IMR-90 (cell line): ENCODE data around the gene PTPRF. TPM values are rescaled to one million over a fixed set of nuclear protein-coding genes. Genes with fewer than 3 reads are reported as not detected.

ENCODE experiments used
- ATAC-seq: fragments of 200-7000 bp; cut with Tn5 transposase; 2 replicates; pipeline ENCODE4 v1.9.1; 2020; ENCODE audit warnings: low read depth, mild to moderate bottlenecking, moderate library complexity
- BruUV-seq: library from RNA; stranded (reverse); fragments of 400-500 nt; replicated peaks from 2 replicates; lab custom pipeline; 2021; lab: Mats Ljungman, UMichigan
- CTCF ChIA-PET: fragments of 300-600 bp; formaldehyde crosslinking; extraction: SDS; loops from one replicate; lab custom pipeline; 2021; ENCODE audit warnings: antibody characterized with exemption; lab: Yijun Ruan, JAX
- POLR2A ChIA-PET: fragments of 300-600 bp; sonication (Branson Sonifier 250); formaldehyde crosslinking; loops from one replicate; lab custom pipeline; 2022; ENCODE audit warnings: antibody characterized with exemption; ENCODE audit not compliant: unreplicated experiment; lab: Charles Lee
- DNase-seq: peaks from one replicate; pipeline ENCODE4 v3.0.0; 2013
- H2AFZ ChIP-seq: replicated peaks from 2 replicates; pipeline ENCODE3; 2013; ENCODE audit warnings: low read length, mild to moderate bottlenecking; ENCODE audit not compliant: poor library complexity
- H2AK5ac ChIP-seq: 2 replicates; pipeline ENCODE4 v1.6.1; 2013; ENCODE audit warnings: low read depth, low read length, inconsistent platforms
- H2AK9ac ChIP-seq: replicated peaks from 2 replicates; pipeline ENCODE3; 2013; ENCODE audit warnings: mild to moderate bottlenecking, low read depth, low read length, moderate library complexity; ENCODE audit not compliant: poor library complexity
- H2BK120ac ChIP-seq: 2 replicates; pipeline ENCODE4 v1.6.1; 2013; ENCODE audit warnings: low read depth, low read length, inconsistent platforms
- H2BK15ac ChIP-seq: 3 replicates; pipeline ENCODE4 v1.6.1; 2013; ENCODE audit warnings: low read depth, low read length, inconsistent platforms
- H2BK20ac ChIP-seq: 2 replicates; pipeline ENCODE4 v1.6.1; 2013; ENCODE audit warnings: low read depth, mild to moderate bottlenecking, inconsistent platforms, low read length, moderate library complexity
- H2BK5ac ChIP-seq: 2 replicates; pipeline ENCODE4 v1.6.1; 2013; ENCODE audit warnings: mild to moderate bottlenecking, low read depth, low read length, inconsistent platforms; ENCODE audit not compliant: poor library complexity, severe bottlenecking
- H3K14ac ChIP-seq: replicated peaks from 2 replicates; pipeline ENCODE4 v1.6.1; 2013; ENCODE audit warnings: low read depth, low read length, inconsistent platforms
- H3K18ac ChIP-seq: 2 replicates; pipeline ENCODE4 v1.6.1; 2013; ENCODE audit warnings: low read depth, low read length, control low read depth
- H3K23ac ChIP-seq: 2 replicates; pipeline ENCODE4 v1.6.1; 2013; ENCODE audit warnings: low read depth, low read length, inconsistent platforms
- H3K27ac ChIP-seq: 2 replicates; pipeline ENCODE4 v1.5.1; 2013; ENCODE audit warnings: mild to moderate bottlenecking, control low read depth, low read length; ENCODE audit not compliant: insufficient read depth
- H3K27me3 ChIP-seq: 2 replicates; pipeline ENCODE4 v1.6.1; 2013; ENCODE audit warnings: low read length; ENCODE audit not compliant: control insufficient read depth, insufficient read depth
- H3K36me3 ChIP-seq: 2 replicates; pipeline ENCODE4 v1.6.1; 2013; ENCODE audit warnings: low read length, mixed read lengths; ENCODE audit not compliant: control insufficient read depth, insufficient read depth
- H3K4ac ChIP-seq: 2 replicates; pipeline ENCODE4 v1.6.1; 2013; ENCODE audit warnings: low read depth, low read length, inconsistent platforms
- H3K4me1 ChIP-seq: 2 replicates; pipeline ENCODE4 v1.6.1; 2013; ENCODE audit warnings: low read length, mixed read lengths; ENCODE audit not compliant: control insufficient read depth, insufficient read depth
- H3K4me2 ChIP-seq: 2 replicates; pipeline ENCODE4 v1.6.1; 2013; ENCODE audit warnings: low read depth, mild to moderate bottlenecking, control low read depth, low read length, moderate library complexity
- H3K4me3 ChIP-seq: 2 replicates; pipeline ENCODE4 v1.5.1; 2013; ENCODE audit warnings: low read depth, mild to moderate bottlenecking, control low read depth, low read length, moderate library complexity; ENCODE audit not compliant: insufficient read depth
- H3K56ac ChIP-seq: 2 replicates; pipeline ENCODE4 v1.6.1; 2013; ENCODE audit warnings: low read length, inconsistent platforms; ENCODE audit not compliant: insufficient read depth; ENCODE audit errors: extremely low read depth
- H3K79me1 ChIP-seq, 2 experiments: 2 replicates each; pipeline ENCODE4 v1.6.1; 2013; ENCODE audit warnings: low read length in 2 of 2, inconsistent platforms in 1 of 2, low read depth in 1 of 2
- H3K9ac ChIP-seq: 2 replicates; pipeline ENCODE4 v1.6.1; 2013; ENCODE audit warnings: low read depth, low read length, control low read depth
- H3K9me1 ChIP-seq: 2 replicates; pipeline ENCODE4 v1.6.1; 2013; ENCODE audit warnings: low read length, inconsistent platforms; ENCODE audit not compliant: insufficient read depth
- H3K9me3 ChIP-seq: 2 replicates; pipeline ENCODE4 v1.6.1; 2013; ENCODE audit warnings: low read length; ENCODE audit not compliant: control insufficient read depth, insufficient read depth
- H4K20me1 ChIP-seq: 2 replicates; pipeline ENCODE4 v1.6.1; 2013; ENCODE audit warnings: low read length, inconsistent platforms; ENCODE audit not compliant: insufficient read depth
- H4K5ac ChIP-seq: 2 replicates; pipeline ENCODE4 v1.6.1; 2013; ENCODE audit warnings: mild to moderate bottlenecking, low read depth, low read length, control low read depth
- H4K8ac ChIP-seq, 2 experiments: 2 replicates each; pipeline ENCODE4 v1.6.1; 2013; ENCODE audit warnings: low read depth in 2 of 2, low read length in 2 of 2, control low read depth in 1 of 2, inconsistent platforms in 1 of 2
- H4K91ac ChIP-seq: 2 replicates; pipeline ENCODE4 v1.6.1; 2013; ENCODE audit warnings: low read depth, low read length, inconsistent platforms; ENCODE audit not compliant: insufficient read depth
- BHLHE40 ChIP-seq: fragments of 150-350 bp; IDR thresholded peaks from 2 replicates; pipeline ENCODE4 v1.6.1; 2016; ENCODE audit warnings: mild to moderate bottlenecking, low read depth, low read length
- CEBPB ChIP-seq: IDR thresholded peaks from 2 replicates; pipeline ENCODE4 v1.6.1; 2012; ENCODE audit warnings: low read depth, low read length, improper control_type of control experiment
- CHD1 ChIP-seq: IDR thresholded peaks from 2 replicates; pipeline ENCODE4 v1.6.1; 2012; ENCODE audit warnings: low read depth, low read length, improper control_type of control experiment
- CTCF ChIP-seq: conservative IDR thresholded peaks from 2 replicates; pipeline ENCODE4 v1.5.1; 2012; ENCODE audit warnings: mild to moderate bottlenecking, low read depth, low read length, improper control_type of control experiment
- FOS ChIP-seq: fragments of 150-350 bp; IDR thresholded peaks from 2 replicates; pipeline ENCODE4 v1.6.1; 2016; ENCODE audit warnings: low read depth, low read length
- MAFK ChIP-seq: IDR thresholded peaks from 2 replicates; pipeline ENCODE4 v1.6.1; 2012; ENCODE audit warnings: low read depth, low read length, improper control_type of control experiment
- MAZ ChIP-seq: IDR thresholded peaks from 2 replicates; pipeline ENCODE4 v1.6.1; 2012; ENCODE audit warnings: low read depth, mild to moderate bottlenecking, low read length, improper control_type of control experiment, moderate library complexity, borderline replicate concordance
- MXI1 ChIP-seq: IDR thresholded peaks from 2 replicates; pipeline ENCODE4 v1.6.1; 2012; ENCODE audit warnings: low read depth, mild to moderate bottlenecking, low read length, moderate library complexity, borderline replicate concordance
- NFE2L2 ChIP-seq: fragments of 150-350 bp; IDR thresholded peaks from 2 replicates; pipeline ENCODE4 v1.6.1; 2016; ENCODE audit warnings: low read depth, mild to moderate bottlenecking, low read length
- POLR2A ChIP-seq: IDR thresholded peaks from 2 replicates; pipeline ENCODE4 v1.6.1; 2012; ENCODE audit warnings: mild to moderate bottlenecking, low read depth, low read length
- RAD21 ChIP-seq: IDR thresholded peaks from 2 replicates; pipeline ENCODE4 v1.6.1; 2012; ENCODE audit warnings: low read length, improper control_type of control experiment
- RCOR1 ChIP-seq: IDR thresholded peaks from 2 replicates; pipeline ENCODE4 v1.6.1; 2012; ENCODE audit warnings: mild to moderate bottlenecking, low read length, improper control_type of control experiment; ENCODE audit not compliant: insufficient replicate concordance
- RFX5 ChIP-seq: IDR thresholded peaks from 2 replicates; pipeline ENCODE4 v1.8.0; 2012; ENCODE audit warnings: low read depth, mild to moderate bottlenecking, low read length, moderate library complexity
- SMC3 ChIP-seq: fragments of 150-350 bp; IDR thresholded peaks from 2 replicates; pipeline ENCODE4 v1.6.1; 2016; ENCODE audit warnings: low read depth, mild to moderate bottlenecking, antibody characterized with exemption, low read length, moderate library complexity
- USF2 ChIP-seq: fragments of 150-350 bp; IDR thresholded peaks from 2 replicates; pipeline ENCODE4 v1.6.1; 2017; ENCODE audit warnings: mild to moderate bottlenecking, antibody characterized with exemption, low read length, low read depth
- WGBS, 2 experiments: methylation state at CpG; one replicate each; pipeline versions ENCODE4 v1.1.5 to v1.1.7; 2013; ENCODE audit warnings: missing lambda C conversion rate in 2 of 2; ENCODE audit not compliant: insufficient read length in 1 of 2; ENCODE audit errors: extremely low coverage in 2 of 2; 5-methylcytosine and 5-hydroxymethylcytosine counted together
- dilution Hi-C: fragments of 300-500 bp; cut with HindIII; formaldehyde crosslinking; loops from one replicate; pipeline ENCODE4 v1.14.3; 2018; ENCODE audit warnings: low sequenced_read_pairs; ENCODE audit not compliant: unreplicated experiment
- in situ Hi-C: fragments of 300-500 bp; cut with MboI; formaldehyde crosslinking; loops from 3 replicates; pipeline ENCODE4 v1.14.3; 2019; ENCODE audit warnings: low sequenced_read_pairs, inconsistent platforms, mixed read lengths
- intact Hi-C: fragments of 100-400 bp; cut with micrococcal nuclease; formaldehyde crosslinking; loops from 2 replicates; pipeline ENCODE4 v1.10.0; 2022
- polyA plus RNA-seq, 3 experiments: library from polyadenylated mRNA; depleted of rRNA; stranded (reverse); fragments of >200 nt; gene quantifications; 2 replicates each; pipeline ENCODE4 v1.2.3, GENCODE V29; 2012; ENCODE audit warnings: low replicate concordance in 1 of 3
- total RNA-seq: library from RNA; depleted of rRNA; stranded (reverse); fragments of >200 nt; gene quantifications from 2 replicates; pipeline ENCODE4 v1.2.3, GENCODE V29; 2012
- TF ChIP-seq, protein P1 (sequence below): fragments of 150-350 bp; IDR thresholded peaks from 2 replicates; pipeline ENCODE4 v1.6.1; 2016; ENCODE audit warnings: low read depth, mild to moderate bottlenecking, low read length, moderate library complexity, borderline replicate concordance

PTPRF gene
- total and polyA plus RNA-seq, 2 of the 4 experiments (the other 2 are of a cell fraction), result 25.8 to 92.3 TPM

- Histone ChIP-seq H3K9me3 (no peaks in the 10 kb centered on the region), H2BK20ac (no peak overlapping the region), H3K4me2 (no peak overlapping the region), H3K56ac (no peak overlapping the region), H3K18ac (no peak overlapping the region), H4K20me1 (peaks cover 28% of the 10 kb centered on the region; the same call in 1 of the 2 replicates), H3K14ac (no peak overlapping the region), H2AK9ac (no peak overlapping the region), H2BK5ac (no peak overlapping the region), H3K27ac (no peak overlapping the region), H2AK5ac (no peak overlapping the region), H3K79me1 (peaks cover 20 to 45% of the 10 kb centered on the region in 2 experiments), H4K91ac (no peak overlapping the region), H2BK15ac (no peak overlapping the region), H3K23ac (no peak overlapping the region), H3K9ac (no peak overlapping the region), H2AFZ (no peak overlapping the region), H3K27me3 (no peaks in the 10 kb centered on the region), H4K8ac (no peak overlapping the region), H3K9me1 (no peaks in the 10 kb centered on the region), H3K4ac (no peak overlapping the region), H3K4me3 (no peak overlapping the region), H3K36me3 (peaks cover 32% of the 10 kb centered on the region), H2BK120ac (no peak overlapping the region), H4K5ac (no peak overlapping the region), H3K4me1 (peaks cover 4% of the 10 kb centered on the region; the same call in 1 of the 2 replicates)
- no peak for ATAC-seq
- no peak for DNase-seq
- no peak for TF ChIP-seq NFE2L2
- TF ChIP-seq SMC3, result no peak
- TF ChIP-seq RFX5, result no peak
- no peak for TF ChIP-seq RCOR1
- TF ChIP-seq, protein P1, sequence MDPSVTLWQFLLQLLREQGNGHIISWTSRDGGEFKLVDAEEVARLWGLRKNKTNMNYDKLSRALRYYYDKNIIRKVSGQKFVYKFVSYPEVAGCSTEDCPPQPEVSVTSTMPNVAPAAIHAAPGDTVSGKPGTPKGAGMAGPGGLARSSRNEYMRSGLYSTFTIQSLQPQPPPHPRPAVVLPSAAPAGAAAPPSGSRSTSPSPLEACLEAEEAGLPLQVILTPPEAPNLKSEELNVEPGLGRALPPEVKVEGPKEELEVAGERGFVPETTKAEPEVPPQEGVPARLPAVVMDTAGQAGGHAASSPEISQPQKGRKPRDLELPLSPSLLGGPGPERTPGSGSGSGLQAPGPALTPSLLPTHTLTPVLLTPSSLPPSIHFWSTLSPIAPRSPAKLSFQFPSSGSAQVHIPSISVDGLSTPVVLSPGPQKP, result no peak
- no peak for TF ChIP-seq MAZ
- TF ChIP-seq USF2, result no peak
- no peak for TF ChIP-seq CTCF
- no peak for TF ChIP-seq POLR2A
- TF ChIP-seq FOS, result no peak
- no peak for TF ChIP-seq BHLHE40
- no peak for TF ChIP-seq CHD1
- TF ChIP-seq CEBPB, result no peak
- no peak for TF ChIP-seq MXI1
- no peak for TF ChIP-seq RAD21
- TF ChIP-seq MAFK, result no peak
- no TSS peak for BruUV-seq
- intact Hi-C loops, result no loop called here
- dilution Hi-C loops, result no loop called here
- POLR2A ChIA-PET, result no interaction called here
- no CpG with 5 or more reads among the region's 5 CpGs for WGBS, 2 experiments
- CTCF ChIA-PET, result interaction anchor here (0.8 to 0.9 kb wide), 2 partner anchors 18 to 281 kb away, joined by 3 to 5 read pairs; no protein-coding TSS in a partner anchor
- in situ Hi-C loops, result no loop called here
These were observed 123.2 kb downstream of the PTPRF start for GRCh38 chr1:43653893-43654292.
